IMR-90 (cell line): Measurements from ENCODE around the gene OR8S1.

Experiments used
- CEBPB ChIP-seq: IDR thresholded peaks from 2 replicates; pipeline ENCODE4 v1.6.1; 2012; ENCODE audit warnings: low read depth, low read length, improper control_type of control experiment
- CTCF ChIP-seq: conservative IDR thresholded peaks from 2 replicates; pipeline ENCODE4 v1.5.1; 2012; ENCODE audit warnings: mild to moderate bottlenecking, low read depth, low read length, improper control_type of control experiment
- FOS ChIP-seq: fragments of 150-350 bp; IDR thresholded peaks from 2 replicates; pipeline ENCODE4 v1.6.1; 2016; ENCODE audit warnings: low read depth, low read length
- POLR2A ChIP-seq: IDR thresholded peaks from 2 replicates; pipeline ENCODE4 v1.6.1; 2012; ENCODE audit warnings: mild to moderate bottlenecking, low read depth, low read length
- USF2 ChIP-seq: fragments of 150-350 bp; IDR thresholded peaks from 2 replicates; pipeline ENCODE4 v1.6.1; 2017; ENCODE audit warnings: mild to moderate bottlenecking, antibody characterized with exemption, low read length, low read depth

- TF ChIP-seq POLR2A, result no peak
- TF ChIP-seq USF2, result no peak
- TF ChIP-seq CTCF, result no peak
- no peak for TF ChIP-seq FOS
- no peak for TF ChIP-seq CEBPB
Measured at GRCh38 chr12:48569946-48570345, 44.5 kb downstream of the OR8S1 start, which contains the start of gene LALBA.
